ENCODE measurements around the gene KCNE4.

KCNE4 gene

DNA sequence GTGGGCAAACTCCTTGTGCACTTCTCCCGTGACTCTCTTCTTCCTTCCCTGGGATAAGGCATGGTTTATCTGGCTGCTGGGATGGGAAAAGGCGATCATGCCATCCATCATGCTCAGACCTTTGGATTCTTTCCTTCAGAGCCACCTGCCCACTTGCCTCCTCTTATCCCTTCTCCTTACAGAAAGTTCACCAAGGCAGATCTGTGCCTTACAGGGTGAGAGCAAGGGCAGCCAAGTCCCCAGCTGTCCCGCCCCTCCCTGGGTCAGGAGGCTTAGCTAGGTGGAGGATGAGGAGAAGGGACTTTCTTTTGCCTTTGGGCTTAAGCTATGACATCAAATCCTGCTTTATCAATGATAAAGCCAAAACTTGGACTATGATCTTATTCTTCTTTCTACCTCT, 47.6 kb downstream of the KCNE4 start:
- Histone ChIP-seq H3K4me3 (ENCODE audit: severe bottlenecking) (no peak overlapping the region), H3K9me3 (ENCODE audit: severe bottlenecking) (no peaks in the 10 kb centered on the region), H3K36me3 (ENCODE audit: low read depth) (no peaks in the 10 kb centered on the region), H3K4me1 (ENCODE audit: insufficient read depth, poor library complexity, severe bottlenecking) (no peaks in the 10 kb centered on the region), H3K27me3 (ENCODE audit: insufficient read depth, poor library complexity, severe bottlenecking) (no peaks in the 10 kb centered on the region), H3K27ac (ENCODE audit: poor library complexity, severe bottlenecking) (no peak overlapping the region)
- no peak for DNase-seq (ENCODE audit: low spot score)
- ATAC-seq (ENCODE audit: low read depth): no peak
- TF ChIP-seq, protein P1, sequence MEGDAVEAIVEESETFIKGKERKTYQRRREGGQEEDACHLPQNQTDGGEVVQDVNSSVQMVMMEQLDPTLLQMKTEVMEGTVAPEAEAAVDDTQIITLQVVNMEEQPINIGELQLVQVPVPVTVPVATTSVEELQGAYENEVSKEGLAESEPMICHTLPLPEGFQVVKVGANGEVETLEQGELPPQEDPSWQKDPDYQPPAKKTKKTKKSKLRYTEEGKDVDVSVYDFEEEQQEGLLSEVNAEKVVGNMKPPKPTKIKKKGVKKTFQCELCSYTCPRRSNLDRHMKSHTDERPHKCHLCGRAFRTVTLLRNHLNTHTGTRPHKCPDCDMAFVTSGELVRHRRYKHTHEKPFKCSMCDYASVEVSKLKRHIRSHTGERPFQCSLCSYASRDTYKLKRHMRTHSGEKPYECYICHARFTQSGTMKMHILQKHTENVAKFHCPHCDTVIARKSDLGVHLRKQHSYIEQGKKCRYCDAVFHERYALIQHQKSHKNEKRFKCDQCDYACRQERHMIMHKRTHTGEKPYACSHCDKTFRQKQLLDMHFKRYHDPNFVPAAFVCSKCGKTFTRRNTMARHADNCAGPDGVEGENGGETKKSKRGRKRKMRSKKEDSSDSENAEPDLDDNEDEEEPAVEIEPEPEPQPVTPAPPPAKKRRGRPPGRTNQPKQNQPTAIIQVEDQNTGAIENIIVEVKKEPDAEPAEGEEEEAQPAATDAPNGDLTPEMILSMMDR (IDR thresholded peaks at IDR 0.05; ENCODE audit: poor library complexity, severe bottlenecking): no peak

DNA sequence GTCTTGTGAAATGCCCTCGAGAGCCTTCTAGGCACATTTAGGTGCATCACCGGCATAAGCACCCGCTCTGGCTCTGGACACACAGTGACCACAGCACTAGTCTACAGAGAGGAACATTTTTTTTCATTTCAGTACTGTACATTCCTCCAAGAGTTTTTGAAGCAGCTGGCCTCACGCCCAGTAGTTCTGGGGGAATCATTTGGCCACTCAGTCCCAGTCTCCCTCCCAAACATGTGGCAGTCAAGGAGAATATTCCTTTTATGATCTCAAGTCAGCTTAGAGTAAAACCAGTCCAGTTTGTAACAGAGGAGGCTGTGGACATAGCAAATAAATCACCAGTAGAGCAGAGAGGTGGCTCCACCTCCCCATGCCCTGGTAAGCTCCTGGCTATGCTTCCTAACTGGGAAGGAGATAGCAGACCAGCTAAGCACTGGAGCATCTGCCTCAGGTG, 48.1 kb downstream of the KCNE4 start:
- no peak overlapping the region for H3K27ac ChIP-seq (ENCODE audit: poor library complexity, severe bottlenecking)
- no peak overlapping the region for H3K4me3 ChIP-seq (ENCODE audit: severe bottlenecking)
- no peaks in the 10 kb centered on the region for H3K27me3 ChIP-seq (ENCODE audit: insufficient read depth, poor library complexity, severe bottlenecking)
- no peak for DNase-seq (ENCODE audit: low spot score)
- H3K36me3 ChIP-seq (ENCODE audit: low read depth): no peaks in the 10 kb centered on the region
- ATAC-seq (ENCODE audit: low read depth): no peak
- TF ChIP-seq, protein P1 (IDR thresholded peaks at IDR 0.05; ENCODE audit: poor library complexity, severe bottlenecking): no peak
- no peaks in the 10 kb centered on the region for H3K4me1 ChIP-seq (ENCODE audit: insufficient read depth, poor library complexity, severe bottlenecking)
- no peaks in the 10 kb centered on the region for H3K9me3 ChIP-seq (ENCODE audit: severe bottlenecking)

DNA sequence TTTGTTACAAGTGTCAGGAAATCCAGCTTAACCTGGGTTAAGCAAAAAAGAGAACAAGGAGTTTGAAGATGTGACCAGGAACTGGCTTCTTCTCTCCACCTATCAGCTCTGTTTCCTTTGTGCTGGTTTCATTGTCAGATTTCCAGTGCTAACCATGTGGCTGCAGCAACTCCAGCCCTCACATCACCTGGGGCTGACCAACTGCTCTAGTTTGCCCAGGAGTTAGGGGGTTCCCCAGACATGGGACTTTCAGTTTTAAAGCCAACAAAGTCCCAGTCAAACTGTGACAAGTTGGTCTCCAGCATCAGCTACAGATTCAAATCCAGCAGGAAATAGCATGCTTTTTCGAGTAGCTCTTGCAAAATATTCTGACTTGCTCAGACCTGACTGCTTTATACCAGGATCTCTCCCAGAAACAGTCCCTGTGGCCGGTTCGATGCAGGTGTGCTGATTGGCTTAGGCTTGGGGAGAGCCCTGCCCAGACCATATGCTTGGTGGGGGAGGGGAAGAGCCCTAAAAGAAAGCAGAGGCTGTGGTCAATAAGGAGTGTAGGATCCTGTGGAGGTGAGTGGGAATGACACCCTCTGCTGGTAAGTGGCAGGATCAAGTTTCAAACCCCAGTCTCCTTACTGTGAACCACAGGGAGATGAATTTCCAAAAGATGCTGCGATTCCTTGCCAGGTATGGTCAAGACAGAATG, 49.5 kb downstream of the KCNE4 start:
- H3K4me3 ChIP-seq (ENCODE audit: severe bottlenecking): no peak overlapping the region
- TF ChIP-seq, protein P1 (IDR thresholded peaks at IDR 0.05; ENCODE audit: poor library complexity, severe bottlenecking): peak; percentile 62
- no peaks in the 10 kb centered on the region for H3K4me1 ChIP-seq (ENCODE audit: insufficient read depth, poor library complexity, severe bottlenecking)
- no peaks in the 10 kb centered on the region for H3K27me3 ChIP-seq (ENCODE audit: insufficient read depth, poor library complexity, severe bottlenecking)
- ATAC-seq (ENCODE audit: low read depth) (peak; percentile 93), DNase-seq (ENCODE audit: low spot score) (peak; percentile 67)
- H3K27ac ChIP-seq (ENCODE audit: poor library complexity, severe bottlenecking): no peak overlapping the region
- H3K36me3 ChIP-seq (ENCODE audit: low read depth): no peaks in the 10 kb centered on the region
- no peaks in the 10 kb centered on the region for H3K9me3 ChIP-seq (ENCODE audit: severe bottlenecking)

DNA sequence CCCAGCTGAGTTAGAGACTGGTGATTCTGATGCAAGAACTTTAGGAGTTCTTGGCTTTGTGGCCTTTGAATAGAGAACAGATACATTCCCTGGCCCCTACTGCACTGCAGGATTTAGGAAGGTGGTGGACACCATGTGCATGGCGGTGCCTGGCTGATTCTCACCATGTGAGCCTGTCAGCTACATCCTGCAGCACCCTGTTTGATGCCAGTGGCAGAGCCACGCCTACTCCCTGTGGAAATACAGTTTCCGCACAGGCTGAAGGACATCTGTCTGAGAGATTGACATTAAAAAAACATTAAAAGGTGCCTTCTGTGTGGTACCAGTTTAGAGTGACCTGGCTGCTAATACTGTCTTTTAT, 50.0 kb downstream of the KCNE4 start:
- no peaks in the 10 kb centered on the region for H3K27me3 ChIP-seq (ENCODE audit: insufficient read depth, poor library complexity, severe bottlenecking)
- H3K4me3 ChIP-seq (ENCODE audit: severe bottlenecking): no peak overlapping the region
- ATAC-seq (ENCODE audit: low read depth): 0 out of 3 replicates have a peak, but pooled peaks have one; percentile 8
- no peak for DNase-seq (ENCODE audit: low spot score)
- TF ChIP-seq, protein P1 (IDR thresholded peaks at IDR 0.05; ENCODE audit: poor library complexity, severe bottlenecking): peak; percentile 30
- H3K4me1 ChIP-seq (ENCODE audit: insufficient read depth, poor library complexity, severe bottlenecking): no peaks in the 10 kb centered on the region
- no peak overlapping the region for H3K27ac ChIP-seq (ENCODE audit: poor library complexity, severe bottlenecking)
- no peaks in the 10 kb centered on the region for H3K36me3 ChIP-seq (ENCODE audit: low read depth)
- no peaks in the 10 kb centered on the region for H3K9me3 ChIP-seq (ENCODE audit: severe bottlenecking)

DNA sequence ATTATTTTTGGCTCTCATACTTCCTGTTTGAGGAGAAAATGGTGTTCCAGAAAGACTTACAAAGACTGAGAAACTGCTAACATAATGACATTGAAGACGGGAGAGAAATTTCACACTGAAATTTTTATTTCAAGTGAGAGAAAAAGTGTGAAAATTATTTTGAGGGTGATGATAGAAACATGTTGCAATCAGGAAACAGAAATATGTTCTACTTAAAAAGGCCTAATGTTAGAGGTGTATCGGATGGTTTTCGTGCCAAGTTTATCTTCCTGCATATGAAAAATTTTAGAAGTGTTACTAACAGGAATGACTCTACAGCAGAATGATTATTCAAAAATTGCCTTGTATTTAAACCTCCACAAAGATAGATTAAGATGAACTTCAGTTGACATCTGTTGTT, 50.5 kb downstream of the KCNE4 start:
- H3K27ac ChIP-seq (ENCODE audit: poor library complexity, severe bottlenecking): no peak overlapping the region
- ATAC-seq (ENCODE audit: low read depth) (no peak), DNase-seq (ENCODE audit: low spot score) (no peak)
- no peaks in the 10 kb centered on the region for H3K36me3 ChIP-seq (ENCODE audit: low read depth)
- no peaks in the 10 kb centered on the region for H3K27me3 ChIP-seq (ENCODE audit: insufficient read depth, poor library complexity, severe bottlenecking)
- no peaks in the 10 kb centered on the region for H3K9me3 ChIP-seq (ENCODE audit: severe bottlenecking)
- no peak overlapping the region for H3K4me3 ChIP-seq (ENCODE audit: severe bottlenecking)
- TF ChIP-seq, protein P1 (IDR thresholded peaks at IDR 0.05; ENCODE audit: poor library complexity, severe bottlenecking): no peak
- H3K4me1 ChIP-seq (ENCODE audit: insufficient read depth, poor library complexity, severe bottlenecking): no peaks in the 10 kb centered on the region
